Coronary artery (tissue), 2 donors: Measurements from ENCODE around the gene ARNT2.

ENCODE experiments used
- DNase-seq: peaks from one replicate; pipeline ENCODE4 v3.0.0-alpha.2; 2017; ENCODE audit warnings: low spot score
- H3K27ac ChIP-seq, 2 donors: fragments of 200-600 bp; sonication (generic); one replicate each; pipeline ENCODE4 v1.5.1; 2016 to 2019
- H3K4me3 ChIP-seq: fragments of 200-600 bp; sonication (generic); 2 replicates; pipeline ENCODE4 v1.5.1; 2016; ENCODE audit warnings: mild to moderate bottlenecking, moderate library complexity
- CTCF ChIP-seq: fragments of 200-600 bp; sonication (generic); IDR thresholded peaks from one replicate; pipeline ENCODE4 v1.5.1; 2019; ENCODE audit warnings: antibody characterized with exemption

Gene ARNT2

DNA sequence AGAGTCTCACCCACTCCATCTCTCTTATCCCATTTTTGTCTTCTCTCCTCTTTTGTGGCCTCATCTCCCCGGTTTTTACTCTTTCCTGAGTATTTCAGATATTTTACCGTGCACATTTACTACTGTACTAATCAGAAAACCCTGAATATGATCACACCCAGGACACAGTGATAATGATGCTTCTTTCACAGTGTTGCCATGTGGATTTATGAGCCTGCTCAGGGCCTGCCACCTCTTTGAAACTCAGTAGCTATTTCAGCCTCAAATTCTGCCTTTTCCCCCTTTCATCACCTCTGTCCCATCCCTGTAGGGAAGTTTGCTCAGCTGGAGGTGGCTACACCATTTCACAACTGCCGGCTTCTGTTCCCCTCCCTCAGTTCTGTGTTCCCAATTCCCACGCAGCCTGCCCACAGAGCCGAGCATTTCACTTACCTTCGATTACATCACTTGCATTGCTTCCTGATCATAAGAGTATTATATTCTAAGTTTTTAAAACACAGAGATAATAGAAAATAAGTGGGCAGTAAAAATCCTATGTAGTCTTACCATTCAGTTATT is 33.2 kb downstream of the ARNT2 start:
- no peak for TF ChIP-seq CTCF
- Histone ChIP-seq H3K4me3 (no peak overlapping the region), H3K27ac (no peak overlapping the region)
- DNase-seq: no peak

DNA sequence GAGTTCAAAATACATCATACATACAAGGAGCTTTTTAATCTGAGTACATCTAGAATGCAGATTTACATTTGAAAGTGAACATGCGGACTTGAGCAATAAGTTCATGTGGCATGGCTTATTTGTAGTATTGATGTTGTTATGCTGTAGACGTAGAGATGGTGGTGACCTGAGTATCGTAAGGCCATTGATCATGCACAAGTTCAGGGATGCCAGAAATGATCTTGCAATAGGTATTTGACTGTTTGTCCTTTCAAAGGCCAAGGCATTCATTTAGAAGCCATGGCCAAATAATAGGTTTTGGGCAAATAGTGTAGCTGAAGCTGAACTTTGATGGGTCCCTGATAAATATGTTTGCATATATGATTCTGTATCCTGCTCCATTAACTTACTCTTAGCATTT is 35.0 kb downstream of the ARNT2 start:
- Histone ChIP-seq H3K27ac (no peak overlapping the region), H3K4me3 (no peak overlapping the region)
- TF ChIP-seq CTCF: no peak
- no peak for DNase-seq

DNA sequence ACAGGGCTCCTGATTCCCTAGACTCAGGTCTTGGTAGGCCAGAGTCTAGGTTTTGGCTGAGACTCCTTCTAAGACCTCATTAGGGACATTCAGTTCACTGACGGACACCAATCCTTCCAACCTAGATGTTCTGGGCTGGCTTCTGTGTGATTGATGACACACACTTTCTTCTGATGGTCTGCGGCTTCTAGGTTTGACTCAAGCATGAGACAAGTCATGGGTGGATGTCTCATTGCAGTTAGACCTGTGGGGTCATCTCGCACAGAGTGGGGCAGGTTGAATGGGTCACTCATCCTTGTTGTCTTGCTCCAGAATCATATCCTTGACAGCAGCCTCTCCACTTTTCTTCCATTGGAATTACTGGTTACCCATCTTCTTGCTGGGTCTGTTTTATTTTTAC is 35.8 kb downstream of the ARNT2 start:
- no peak for TF ChIP-seq CTCF
- no peak for DNase-seq
- no peak overlapping the region for H3K4me3 ChIP-seq
- H3K27ac ChIP-seq: no peak overlapping the region

DNA sequence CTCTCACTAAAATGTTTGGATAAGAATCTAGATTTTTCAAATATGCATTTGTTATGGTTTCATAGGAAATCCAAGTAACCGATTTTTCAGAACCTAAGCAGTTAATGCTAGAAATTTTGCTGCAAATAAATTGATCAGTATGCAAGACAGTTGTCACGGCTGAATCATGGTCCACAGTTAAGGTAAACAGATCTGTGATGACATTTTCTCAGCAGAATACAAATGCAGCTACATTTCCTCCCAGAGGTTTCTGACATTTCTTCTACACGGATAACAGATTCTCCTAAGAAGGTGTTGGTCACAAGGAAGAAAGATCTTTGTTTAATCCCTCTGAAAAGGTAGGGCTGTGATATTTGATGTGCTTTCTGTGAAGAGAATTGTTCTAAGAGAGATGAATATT is 36.9 kb downstream of the ARNT2 start:
- H3K27ac ChIP-seq: no peak overlapping the region
- no peak overlapping the region for H3K4me3 ChIP-seq
- TF ChIP-seq CTCF: no peak
- DNase-seq: no peak

DNA sequence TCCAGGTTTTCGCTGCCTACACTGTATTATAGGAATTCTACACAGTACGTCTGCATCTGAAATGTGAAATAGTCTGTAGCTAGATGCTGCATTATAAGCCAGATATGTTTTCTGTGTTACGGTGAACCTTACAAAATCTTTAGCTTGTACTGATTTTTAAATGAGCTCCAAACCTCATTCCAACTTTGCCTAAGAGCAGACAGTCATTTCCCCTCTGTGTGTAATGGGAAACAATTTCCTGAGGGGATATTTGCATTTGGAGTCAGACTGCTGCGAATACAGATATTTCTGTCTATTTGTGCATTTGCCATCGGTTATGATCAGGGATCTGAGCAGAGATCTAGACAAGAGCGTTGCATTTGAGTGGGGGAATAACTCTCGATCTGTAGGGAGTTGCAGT is 37.5 kb downstream of the ARNT2 start:
- Histone ChIP-seq H3K27ac (no peak overlapping the region), H3K4me3 (no peak overlapping the region)
- TF ChIP-seq CTCF: no peak
- no peak for DNase-seq

- Histone ChIP-seq H3K4me3 (no peak overlapping the region), H3K27ac (no peak overlapping the region)
- no peak for TF ChIP-seq CTCF
- no peak for DNase-seq
Measured at GRCh38 chr15:80442728-80443403, 38.7 kb downstream of the ARNT2 start.

GRCh38 chr15:80444680-80445251 is 40.6 kb downstream of the ARNT2 start:
- Histone ChIP-seq H3K27ac (no peak overlapping the region), H3K4me3 (no peak overlapping the region)
- no peak for TF ChIP-seq CTCF
- no peak for DNase-seq
